HG03354 (cell line): ENCODE measurements around the gene NFIA.

ENCODE experiments used
- ATAC-seq: cut with Tn5 transposase; IDR thresholded peaks from one replicate; pipeline ENCODE4 v1.9.1; 2021; ENCODE audit warnings: mild to moderate bottlenecking; ENCODE audit not compliant: unreplicated experiment, poor library complexity, severe bottlenecking

NFIA gene

GRCh38 chr1:61392409-61393242 lies 310.3 kb downstream of the NFIA start:
- ATAC-seq = no peak

GRCh38 chr1:61393575-61393974 lies 311.2 kb downstream of the NFIA start:
- no peak for ATAC-seq

- ATAC-seq = no peak
Measured at GRCh38 chr1:61395146-61395800, 312.9 kb downstream of the NFIA start.

- no peak for ATAC-seq
Measured at GRCh38 chr1:61397495-61397894, 315.1 kb downstream of the NFIA start.

GRCh38 chr1:61397935-61398334 lies 315.6 kb downstream of the NFIA start:
- ATAC-seq = no peak

GRCh38 chr1:61399199-61399598 lies 316.8 kb downstream of the NFIA start:
- ATAC-seq = no peak

GRCh38 chr1:61400131-61400770 lies 317.9 kb downstream of the NFIA start:
- no peak for ATAC-seq

GRCh38 chr1:61400997-61401396 lies 318.6 kb downstream of the NFIA start:
- no peak for ATAC-seq

GRCh38 chr1:61403679-61404596 lies 321.6 kb downstream of the NFIA start:
- ATAC-seq = no peak

GRCh38 chr1:61404597-61405376 lies 322.4 kb downstream of the NFIA start:
- no peak for ATAC-seq

GRCh38 chr1:61406467-61406866 lies 324.1 kb downstream of the NFIA start:
- no peak for ATAC-seq

- ATAC-seq = no peak
Measured at GRCh38 chr1:61412601-61413000, 330.2 kb downstream of the NFIA start.

GRCh38 chr1:61419196-61419595 lies 336.8 kb downstream of the NFIA start:
- no peak for ATAC-seq

GRCh38 chr1:61419657-61420056 lies 337.3 kb downstream of the NFIA start:
- ATAC-seq = no peak

GRCh38 chr1:61420243-61420642 lies 337.9 kb downstream of the NFIA start:
- ATAC-seq = no peak

GRCh38 chr1:61420909-61421835 lies 338.8 kb downstream of the NFIA start:
- ATAC-seq = no peak

- no peak for ATAC-seq
Measured at GRCh38 chr1:61423643-61424042, 341.3 kb downstream of the NFIA start.

- ATAC-seq = no peak
Measured at GRCh38 chr1:61424382-61424781, 342.0 kb downstream of the NFIA start.
